GM21529 (cell line): Measurements from ENCODE around the gene PGM2L1.
"Not testable (repeated sequence)": the region's sequence is repeated elsewhere in the genome, so short reads cannot be mapped to it uniquely, and the experiment has no call there.

Experiments used
- ATAC-seq: cut with Tn5 transposase; IDR thresholded peaks from one replicate; pipeline ENCODE4 v1.9.1; 2021; ENCODE audit not compliant: unreplicated experiment

PGM2L1 gene

GRCh38 chr11:74398244-74399159, at the start of gene PGM2L1:
Gene PGM2L1 (minus strand): TSS chr11:74398433. CDS start chr11:74398161, 272 bp downstream.
- ATAC-seq: peak; percentile 96

GRCh38 chr11:74447720-74448119, 49.5 kb upstream of the PGM2L1 start:
- no peak for ATAC-seq

DNA sequence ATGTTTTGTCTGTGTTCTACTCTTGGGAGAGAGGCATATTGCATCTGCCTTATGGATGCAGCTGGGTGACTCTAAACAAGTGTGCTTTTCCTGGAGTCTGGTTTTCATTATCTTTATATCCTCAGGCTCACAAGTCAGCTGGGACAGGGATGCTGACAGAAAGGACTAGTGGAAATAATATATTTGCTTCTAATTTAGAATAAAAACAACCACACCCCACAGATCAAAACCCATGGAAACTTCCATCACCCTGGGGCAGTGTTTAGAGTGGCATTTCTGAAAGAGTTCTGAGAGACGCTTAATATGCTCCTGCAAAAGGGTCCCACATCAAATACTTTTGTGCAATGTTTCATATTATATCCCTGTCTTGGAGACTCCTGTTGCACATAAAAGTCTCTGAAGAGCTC, 48.3 kb upstream of the PGM2L1 start:
- ATAC-seq: no peak

GRCh38 chr11:74444173-74444826, 46.1 kb upstream of the PGM2L1 start:
- no peak for ATAC-seq

GRCh38 chr11:74443071-74443864, 45.0 kb upstream of the PGM2L1 start:
- no peak for ATAC-seq

GRCh38 chr11:74442636-74443035, 44.4 kb upstream of the PGM2L1 start:
- ATAC-seq: no peak

- ATAC-seq: no peak
Measured at GRCh38 chr11:74438681-74439080, 40.4 kb upstream of the PGM2L1 start.

- no peak for ATAC-seq
Measured at GRCh38 chr11:74437441-74438042, 39.3 kb upstream of the PGM2L1 start.

DNA sequence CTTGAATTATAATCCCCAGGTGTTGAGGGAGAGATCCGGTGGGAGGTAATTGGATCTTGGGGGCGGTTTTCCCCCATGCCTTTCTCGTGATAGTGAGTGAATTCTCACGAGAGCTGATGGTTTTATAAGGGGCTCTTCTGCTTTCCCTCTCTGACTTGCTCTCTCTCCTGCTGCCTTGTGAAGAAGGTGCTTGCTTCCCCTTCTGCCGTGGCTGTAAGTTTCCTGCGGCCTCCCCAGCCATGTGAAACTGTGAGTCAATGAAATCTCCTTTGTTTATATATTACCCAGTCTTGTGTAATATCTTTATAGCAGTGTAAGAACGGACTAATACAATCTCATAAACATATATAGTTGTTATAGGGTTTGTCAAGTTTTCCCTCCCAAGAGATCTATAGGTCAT, 36.3 kb upstream of the PGM2L1 start:
- no peak for ATAC-seq

DNA sequence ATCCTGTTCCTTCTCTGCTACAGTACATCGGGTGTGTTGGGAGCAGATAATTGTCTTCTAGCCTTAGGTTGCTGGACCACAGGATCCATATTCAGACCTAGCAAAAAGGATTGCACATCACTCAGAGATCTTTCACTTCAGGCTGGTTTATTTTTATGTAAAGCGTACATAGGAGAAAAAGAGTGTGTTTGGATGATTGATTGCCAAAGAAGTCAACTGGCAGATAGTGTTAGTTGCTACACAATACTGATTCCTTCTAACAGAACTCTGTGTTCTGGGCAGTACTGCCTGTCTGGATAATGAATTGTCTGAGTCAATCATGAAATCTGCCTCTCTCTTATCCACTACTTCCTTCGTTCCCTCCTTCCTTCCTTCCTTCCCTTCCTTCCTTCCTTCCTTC, 31.0 kb upstream of the PGM2L1 start:
- no peak for ATAC-seq

- no peak for ATAC-seq
Measured at GRCh38 chr11:74427384-74427886, 29.2 kb upstream of the PGM2L1 start.

GRCh38 chr11:74425100-74425499, 26.9 kb upstream of the PGM2L1 start:
- no peak for ATAC-seq

- no peak for ATAC-seq
Measured at GRCh38 chr11:74418509-74418895, 20.3 kb upstream of the PGM2L1 start.

DNA sequence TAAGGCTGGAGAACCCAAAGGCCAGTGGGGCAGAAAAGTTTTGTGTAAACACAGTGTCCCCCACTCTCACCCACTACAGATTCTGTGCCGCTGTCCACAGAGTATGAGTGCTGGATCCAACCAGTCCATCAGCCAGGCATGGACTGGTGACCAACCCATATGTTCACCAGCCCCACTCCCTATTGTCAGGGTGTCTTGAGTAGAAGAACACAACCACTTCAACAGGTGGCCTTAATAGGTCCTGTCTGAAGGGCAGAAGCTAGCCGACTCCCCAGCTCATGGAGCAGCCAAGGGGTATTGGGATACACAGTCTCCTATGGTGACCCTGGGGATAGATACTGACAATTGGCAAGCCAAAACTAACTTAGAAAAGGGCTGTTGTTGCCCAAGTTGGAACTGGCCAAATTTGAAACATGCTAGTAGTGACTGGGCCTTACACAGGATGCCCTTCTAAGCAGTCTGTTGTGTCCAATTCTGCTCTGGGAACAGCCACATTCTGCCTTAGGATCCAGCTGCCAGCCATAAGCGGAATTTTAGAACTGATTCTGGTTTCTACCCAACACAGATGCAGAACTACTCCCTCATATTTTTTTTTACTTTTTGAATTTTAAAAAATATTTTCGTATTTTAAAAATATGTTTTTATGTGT, 19.8 kb upstream of the PGM2L1 start:
- no peak for ATAC-seq

GRCh38 chr11:74417379-74417804, 19.2 kb upstream of the PGM2L1 start:
- ATAC-seq: no peak

GRCh38 chr11:74416974-74417373, 18.7 kb upstream of the PGM2L1 start:
- ATAC-seq: not testable (repeated sequence)

DNA sequence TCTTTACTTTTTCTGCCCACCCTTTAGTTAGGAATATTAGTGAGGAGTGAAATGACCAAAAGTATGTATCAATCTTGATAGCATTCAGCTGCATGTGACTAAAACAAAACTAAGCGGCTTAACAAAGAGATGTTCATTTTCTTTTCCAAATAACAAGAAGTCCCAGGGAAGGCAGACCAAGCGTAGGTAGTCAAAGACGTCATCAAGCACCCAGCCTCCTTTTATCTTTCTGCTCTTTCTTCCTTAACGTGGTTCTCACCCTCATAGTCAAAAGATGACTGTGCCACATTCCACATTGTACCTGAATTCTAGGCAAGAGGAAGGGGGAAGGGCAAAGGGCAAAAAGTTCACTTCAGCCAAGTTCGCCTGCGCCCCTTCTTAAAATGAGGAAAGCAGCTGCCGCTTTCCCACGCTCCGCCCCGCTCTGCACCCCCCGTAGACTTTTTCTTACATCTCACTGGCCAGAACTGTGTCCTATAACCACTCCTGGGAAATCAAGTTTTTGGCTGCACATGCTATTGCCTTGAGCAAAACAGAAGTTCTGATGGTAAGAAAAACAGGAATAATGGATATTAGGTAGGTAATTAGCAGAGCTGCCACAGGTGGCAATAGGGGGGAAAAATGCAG, 14.6 kb upstream of the PGM2L1 start:
- ATAC-seq: no peak

DNA sequence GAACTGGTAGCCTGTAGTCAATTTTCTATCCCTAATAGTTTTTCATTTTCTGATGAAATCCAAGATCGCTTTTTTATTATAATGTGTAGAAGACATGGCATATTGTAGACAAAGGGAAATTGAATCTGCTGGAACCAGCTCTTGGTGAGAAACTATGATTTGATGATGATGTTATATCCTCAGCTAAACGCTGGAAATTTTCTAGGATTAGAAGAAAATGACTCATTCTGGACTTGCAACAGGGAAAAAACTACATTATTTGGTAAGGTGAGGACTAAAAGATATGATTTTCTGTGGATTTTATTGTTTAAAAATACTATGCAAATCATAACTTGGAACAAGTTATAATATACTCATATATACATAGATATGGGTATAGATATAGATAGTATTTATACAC, 14.1 kb upstream of the PGM2L1 start:
- ATAC-seq: no peak

DNA sequence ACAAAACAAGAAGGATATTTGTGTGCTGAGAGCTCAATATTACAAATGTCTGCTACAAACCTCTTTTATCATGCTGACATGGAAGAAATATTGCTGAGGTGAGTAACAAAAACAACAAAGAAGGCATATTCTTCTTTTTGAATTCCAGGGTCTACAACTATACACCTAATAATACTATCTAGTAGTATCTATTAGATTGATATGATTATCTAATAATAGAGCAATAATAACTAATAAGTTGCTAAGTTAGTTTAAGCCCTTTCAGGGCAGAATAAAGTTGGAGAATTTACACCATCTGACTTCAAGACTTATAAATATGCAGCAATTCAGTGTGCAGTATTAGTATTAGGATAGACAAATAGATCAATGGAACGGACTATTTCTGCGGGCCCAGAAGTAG, 11.4 kb upstream of the PGM2L1 start:
- ATAC-seq: no peak
